Stomach smooth muscle (tissue), 2 donors: ENCODE results near the gene MARCHF10.

ENCODE experiments used
- H3K27ac ChIP-seq: one replicate; pipeline ENCODE4 v1.7.0; 2013; ENCODE audit warnings: mild to moderate bottlenecking, low read length, inconsistent platforms
- H3K27me3 ChIP-seq, 2 donors: one replicate each; pipeline ENCODE4 v1.7.0; 2013; ENCODE audit warnings: low read length in 2 of 2; ENCODE audit not compliant: insufficient read depth in 2 of 2, control insufficient read depth in 1 of 2
- H3K36me3 ChIP-seq, 2 donors: one replicate each; pipeline ENCODE4 v1.7.0; 2013; ENCODE audit warnings: low read length in 2 of 2; ENCODE audit not compliant: control insufficient read depth in 2 of 2, insufficient read depth in 2 of 2
- H3K4me1 ChIP-seq: one replicate; pipeline ENCODE4 v1.7.0; 2013; ENCODE audit warnings: low read length; ENCODE audit not compliant: control insufficient read depth, insufficient read depth
- H3K4me3 ChIP-seq, 2 donors: one replicate each; pipeline ENCODE4 v1.7.0; 2013; ENCODE audit warnings: low read length in 2 of 2
- H3K9ac ChIP-seq, 2 donors: one replicate each; pipeline ENCODE4 v1.7.0; 2013; ENCODE audit warnings: low read length in 2 of 2, mild to moderate bottlenecking in 1 of 2
- H3K9me3 ChIP-seq, 2 donors: one replicate each; pipeline ENCODE4 v1.7.0; 2013; ENCODE audit warnings: low read length in 2 of 2; ENCODE audit not compliant: control insufficient read depth in 2 of 2
- donor health status: healthy.
- donor health status: Pancreatic carcinoma.

MARCHF10 gene

GRCh38 chr17:62676231-62676943 lies 131.7 kb downstream of the MARCHF10 start:
- H3K9ac ChIP-seq: no peak overlapping the region
- peaks cover 0 to 2% of the 10 kb centered on the region in 2 donors for H3K36me3 ChIP-seq
- H3K9me3 ChIP-seq: no peaks in the 10 kb centered on the region
- H3K27me3 ChIP-seq: no peaks in the 10 kb centered on the region
- no peak overlapping the region for H3K4me3 ChIP-seq
- peaks cover 8% of the 10 kb centered on the region for H3K4me1 ChIP-seq
- H3K27ac ChIP-seq: no peak overlapping the region

DNA sequence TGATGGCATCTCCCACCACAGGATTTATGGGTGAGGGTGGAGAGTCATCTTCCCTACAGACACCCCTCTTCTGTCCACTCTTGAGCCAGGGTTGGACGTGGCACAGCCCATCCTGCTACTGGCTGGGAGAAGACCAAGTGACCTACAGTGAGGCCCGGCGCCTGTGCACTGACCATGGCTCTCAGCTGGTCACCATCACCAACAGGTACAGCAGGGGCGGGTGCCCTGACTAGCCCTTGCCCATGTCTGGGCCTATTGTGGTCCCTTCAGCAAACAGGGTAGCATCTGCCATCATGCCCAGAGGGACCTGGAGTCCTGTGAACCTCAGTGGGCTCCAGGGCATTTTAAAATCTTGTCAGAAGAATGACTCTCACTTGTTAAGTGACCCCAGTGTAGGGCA lies 132.4 kb downstream of the MARCHF10 start:
- no peak overlapping the region for H3K27ac ChIP-seq
- no peaks in the 10 kb centered on the region for H3K9me3 ChIP-seq
- peaks cover 8% of the 10 kb centered on the region for H3K4me1 ChIP-seq

DNA sequence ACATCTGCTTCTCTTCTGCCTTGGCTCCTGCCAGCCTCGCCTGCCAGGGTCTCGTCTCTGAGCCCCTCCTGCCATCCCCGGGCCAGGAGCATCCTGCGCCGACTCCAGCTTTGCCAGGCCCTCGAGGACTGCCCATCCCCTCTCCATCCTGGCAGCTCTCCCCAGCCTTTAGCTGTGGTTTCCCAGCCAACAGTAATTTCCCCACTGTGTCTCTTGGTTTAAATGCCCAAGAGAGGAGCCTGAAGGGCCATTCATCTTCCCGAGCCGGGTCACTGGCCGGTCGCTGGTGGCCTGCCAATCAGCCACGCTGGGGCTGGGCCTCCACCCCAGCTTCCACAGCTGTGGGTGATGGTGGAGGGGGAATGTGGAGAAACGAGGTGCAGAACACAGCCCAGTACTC lies 132.9 kb downstream of the MARCHF10 start:
- peaks cover 8% of the 10 kb centered on the region for H3K4me1 ChIP-seq
- H3K27me3 ChIP-seq: no peaks in the 10 kb centered on the region
- no peak overlapping the region for H3K4me3 ChIP-seq
- H3K27ac ChIP-seq: no peak overlapping the region
- H3K36me3 ChIP-seq: peaks cover 0 to 2% of the 10 kb centered on the region in 2 donors
- no peak overlapping the region for H3K9ac ChIP-seq
- H3K9me3 ChIP-seq: no peaks in the 10 kb centered on the region

More for the DNA sequence above, 132.4 kb downstream of the MARCHF10 start:
- Histone ChIP-seq H3K36me3 (peaks cover 0 to 2% of the 10 kb centered on the region in 2 donors), H3K9ac (no peak overlapping the region), H3K27me3 (no peaks in the 10 kb centered on the region), H3K4me3 (no peak overlapping the region)

- H3K36me3 ChIP-seq: peaks cover 0 to 2% of the 10 kb centered on the region in 2 donors
Measured at GRCh38 chr17:62674841-62675240, 133.3 kb downstream of the MARCHF10 start.

GRCh38 chr17:62674363-62674739 lies 133.8 kb downstream of the MARCHF10 start:
- no peaks in the 10 kb centered on the region for H3K9me3 ChIP-seq
- no peak overlapping the region for H3K9ac ChIP-seq
- H3K36me3 ChIP-seq: peaks cover 0 to 2% of the 10 kb centered on the region in 2 donors
- no peaks in the 10 kb centered on the region for H3K27me3 ChIP-seq
- H3K27ac ChIP-seq: no peak overlapping the region
- peaks cover 8% of the 10 kb centered on the region for H3K4me1 ChIP-seq
- H3K4me3 ChIP-seq: no peak overlapping the region

More at GRCh38 chr17:62674841-62675240, 133.3 kb downstream of the MARCHF10 start:
- no peak overlapping the region for H3K4me3 ChIP-seq
- no peaks in the 10 kb centered on the region for H3K27me3 ChIP-seq
- H3K4me1 ChIP-seq: peaks cover 8% of the 10 kb centered on the region
- H3K27ac ChIP-seq: no peak overlapping the region
- H3K9ac ChIP-seq: no peak overlapping the region
- H3K9me3 ChIP-seq: no peaks in the 10 kb centered on the region

- Histone ChIP-seq H3K27me3 (no peaks in the 10 kb centered on the region), H3K4me1 (peaks cover 8% of the 10 kb centered on the region), H3K9me3 (no peaks in the 10 kb centered on the region), H3K27ac (no peak overlapping the region), H3K4me3 (no peak overlapping the region), H3K36me3 (peaks cover 0 to 2% of the 10 kb centered on the region in 2 donors), H3K9ac (no peak overlapping the region)
Measured at GRCh38 chr17:62673614-62674362, 134.3 kb downstream of the MARCHF10 start.

- no peaks in the 10 kb centered on the region for H3K27me3 ChIP-seq
- H3K9ac ChIP-seq: no peak overlapping the region
- H3K9me3 ChIP-seq: no peaks in the 10 kb centered on the region
- H3K27ac ChIP-seq: no peak overlapping the region
- H3K4me3 ChIP-seq: no peak overlapping the region
- no peaks in the 10 kb centered on the region for H3K36me3 ChIP-seq
- peaks cover 8% of the 10 kb centered on the region for H3K4me1 ChIP-seq
Measured at GRCh38 chr17:62672957-62673356, 135.2 kb downstream of the MARCHF10 start.

- Histone ChIP-seq H3K9ac (no peak overlapping the region), H3K9me3 (no peaks in the 10 kb centered on the region), H3K27me3 (no peaks in the 10 kb centered on the region), H3K4me1 (peaks cover 8% of the 10 kb centered on the region), H3K4me3 (no peak overlapping the region), H3K36me3 (no peaks in the 10 kb centered on the region), H3K27ac (no peak overlapping the region)
Measured at GRCh38 chr17:62671553-62671952, 136.6 kb downstream of the MARCHF10 start.

DNA sequence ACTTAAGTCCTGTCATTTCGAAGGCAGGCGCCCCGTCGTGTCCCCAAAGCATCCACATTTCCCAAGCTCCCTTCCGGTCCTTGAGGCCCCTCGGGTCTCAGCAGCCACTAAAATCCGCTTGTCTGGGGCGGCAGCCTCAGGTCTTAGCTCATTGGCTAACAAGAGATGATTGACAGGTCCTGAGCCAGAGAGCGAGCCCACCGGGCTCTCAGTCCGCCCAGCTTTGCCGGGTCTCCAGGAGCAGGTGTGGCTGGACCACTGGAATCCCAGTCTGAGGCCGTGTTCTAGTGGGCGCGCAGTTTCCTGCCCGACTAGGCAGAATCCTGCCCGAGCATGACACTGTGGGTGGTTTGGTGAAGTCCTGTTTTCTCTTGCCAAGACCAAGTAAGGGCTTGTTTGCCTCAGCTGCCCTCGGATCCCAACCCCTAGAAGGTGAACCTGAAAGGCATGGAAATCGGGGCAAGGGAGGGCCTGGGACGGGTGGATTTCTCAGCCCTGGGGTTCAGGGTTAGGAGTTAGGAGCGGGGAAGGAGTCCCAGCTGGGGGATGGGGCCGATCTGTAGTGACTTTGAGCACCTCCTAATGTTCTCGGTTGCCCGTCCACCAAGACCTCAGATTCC lies 137.8 kb downstream of the MARCHF10 start:
- Histone ChIP-seq H3K4me1 (peaks cover 4% of the 10 kb centered on the region), H3K9ac (no peak overlapping the region), H3K27me3 (no peaks in the 10 kb centered on the region), H3K9me3 (no peaks in the 10 kb centered on the region), H3K36me3 (no peaks in the 10 kb centered on the region), H3K27ac (no peak overlapping the region), H3K4me3 (no peak overlapping the region)

GRCh38 chr17:62668091-62668804 lies 139.9 kb downstream of the MARCHF10 start:
- Histone ChIP-seq H3K27ac (no peak overlapping the region), H3K27me3 (no peaks in the 10 kb centered on the region), H3K9me3 (no peaks in the 10 kb centered on the region), H3K4me1 (no peaks in the 10 kb centered on the region), H3K4me3 (no peak overlapping the region), H3K9ac (no peak overlapping the region), H3K36me3 (no peaks in the 10 kb centered on the region)
